ENCODE data around the gene DNPH1.
A peak's percentile ranks its signal among the peaks of the same experiment; 100 is the strongest.

DNPH1 gene

DNA sequence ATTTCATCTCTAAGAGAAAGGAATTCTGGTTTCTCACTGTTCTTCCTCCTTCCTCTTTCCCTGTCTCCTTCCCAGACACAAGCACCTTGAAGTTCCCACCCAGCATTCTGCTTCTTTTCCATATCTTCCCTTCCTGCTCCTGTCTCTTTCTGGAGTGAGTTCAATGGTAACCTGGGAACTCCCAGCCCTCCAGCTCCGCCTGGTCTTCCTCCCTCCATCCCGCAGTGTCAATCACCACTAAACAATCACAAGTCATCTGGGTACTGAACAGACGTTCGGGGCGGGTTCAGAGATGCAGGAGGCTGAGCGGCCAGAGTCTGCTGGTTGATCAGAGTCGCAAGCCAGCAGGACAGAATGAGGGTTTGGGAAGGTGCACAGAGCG lies 21.7 kb upstream of the DNPH1 start:
- no peak overlapping the region for H3K4me3 ChIP-seq (ENCODE audit: low read depth, low read length)
- TF ChIP-seq, protein P1, sequence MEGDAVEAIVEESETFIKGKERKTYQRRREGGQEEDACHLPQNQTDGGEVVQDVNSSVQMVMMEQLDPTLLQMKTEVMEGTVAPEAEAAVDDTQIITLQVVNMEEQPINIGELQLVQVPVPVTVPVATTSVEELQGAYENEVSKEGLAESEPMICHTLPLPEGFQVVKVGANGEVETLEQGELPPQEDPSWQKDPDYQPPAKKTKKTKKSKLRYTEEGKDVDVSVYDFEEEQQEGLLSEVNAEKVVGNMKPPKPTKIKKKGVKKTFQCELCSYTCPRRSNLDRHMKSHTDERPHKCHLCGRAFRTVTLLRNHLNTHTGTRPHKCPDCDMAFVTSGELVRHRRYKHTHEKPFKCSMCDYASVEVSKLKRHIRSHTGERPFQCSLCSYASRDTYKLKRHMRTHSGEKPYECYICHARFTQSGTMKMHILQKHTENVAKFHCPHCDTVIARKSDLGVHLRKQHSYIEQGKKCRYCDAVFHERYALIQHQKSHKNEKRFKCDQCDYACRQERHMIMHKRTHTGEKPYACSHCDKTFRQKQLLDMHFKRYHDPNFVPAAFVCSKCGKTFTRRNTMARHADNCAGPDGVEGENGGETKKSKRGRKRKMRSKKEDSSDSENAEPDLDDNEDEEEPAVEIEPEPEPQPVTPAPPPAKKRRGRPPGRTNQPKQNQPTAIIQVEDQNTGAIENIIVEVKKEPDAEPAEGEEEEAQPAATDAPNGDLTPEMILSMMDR (IDR thresholded peaks at IDR 0.05; ENCODE audit: borderline replicate concordance, insufficient read depth, low read depth, low read length), result no peak

DNA sequence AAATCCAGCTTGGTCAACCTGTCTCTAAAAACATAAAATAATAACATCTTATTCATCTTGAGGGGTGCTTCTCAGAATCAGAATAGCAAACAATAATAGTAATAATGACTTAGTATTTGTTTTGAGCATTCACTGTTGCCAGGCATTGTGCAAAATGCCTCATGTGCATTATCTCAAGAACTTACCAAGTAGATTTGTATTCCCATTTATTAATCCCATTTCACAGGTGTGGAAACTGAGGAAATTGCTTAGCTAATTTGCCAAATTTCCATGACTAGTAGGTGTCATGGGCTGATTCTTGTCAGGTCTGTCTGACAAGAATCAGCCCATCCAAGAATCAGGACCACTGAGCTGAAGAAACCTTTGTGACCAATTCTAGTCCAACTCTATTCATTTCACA lies 19.5 kb upstream of the DNPH1 start:
- TF ChIP-seq, protein P1 (IDR thresholded peaks at IDR 0.05; ENCODE audit: borderline replicate concordance, insufficient read depth, low read depth, low read length), result no peak
- no peak overlapping the region for H3K4me3 ChIP-seq (ENCODE audit: low read depth, low read length)

GRCh38 chr6:43248101-43248500 lies 18.8 kb upstream of the DNPH1 start:
- no peak overlapping the region for H3K4me3 ChIP-seq (ENCODE audit: low read depth, low read length)
- TF ChIP-seq, protein P1 (IDR thresholded peaks at IDR 0.05; ENCODE audit: borderline replicate concordance, insufficient read depth, low read depth, low read length), result no peak

DNA sequence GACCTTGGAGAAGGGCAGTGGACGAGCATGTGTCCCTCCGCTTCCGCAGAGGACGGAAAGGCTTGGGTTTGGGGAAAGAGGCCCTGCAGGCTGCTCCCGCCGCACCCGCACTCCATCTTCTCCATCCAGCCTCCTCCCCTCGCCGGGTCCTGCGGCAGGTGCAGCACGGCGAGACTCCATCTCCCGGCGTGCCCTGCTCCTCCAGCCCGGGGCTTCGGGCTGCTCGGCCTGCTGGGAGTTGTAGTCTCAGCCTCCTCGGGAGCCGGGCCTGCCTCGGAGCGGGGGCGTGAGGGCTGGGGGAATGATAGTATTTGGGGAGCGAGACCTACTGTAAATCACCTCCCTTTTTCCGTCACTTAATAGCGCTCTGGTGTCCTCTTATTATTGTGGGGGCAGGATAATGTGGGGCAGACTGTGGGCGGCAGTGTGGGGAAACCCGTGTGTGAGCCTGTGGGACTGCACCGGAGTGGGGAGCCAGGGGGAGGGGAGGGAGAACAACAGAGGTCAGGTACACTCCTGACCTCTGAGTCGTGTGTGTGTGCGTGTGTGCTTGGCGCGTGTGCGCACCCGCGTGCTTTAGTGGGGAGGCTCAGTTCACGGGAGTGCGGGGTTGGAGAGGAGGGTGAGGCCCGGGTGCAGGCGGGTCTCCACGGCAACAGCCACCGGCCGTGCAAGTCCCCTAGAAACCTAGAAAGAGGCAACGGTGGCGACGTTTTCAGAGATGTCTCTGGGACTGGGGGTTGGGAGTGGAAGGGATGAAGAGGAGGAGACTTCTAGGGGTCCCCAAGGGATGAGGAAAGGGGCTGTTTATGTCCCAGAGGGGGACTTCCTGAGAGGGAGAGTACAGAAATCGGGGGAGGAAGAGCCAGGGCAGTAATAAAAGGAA lies 18.1 kb upstream of the DNPH1 start:
- TF ChIP-seq, protein P1 (IDR thresholded peaks at IDR 0.05; ENCODE audit: borderline replicate concordance, insufficient read depth, low read depth, low read length), result no peak
- peak overlapping the region; percentile 64 for H3K4me3 ChIP-seq (ENCODE audit: low read depth, low read length)

DNA sequence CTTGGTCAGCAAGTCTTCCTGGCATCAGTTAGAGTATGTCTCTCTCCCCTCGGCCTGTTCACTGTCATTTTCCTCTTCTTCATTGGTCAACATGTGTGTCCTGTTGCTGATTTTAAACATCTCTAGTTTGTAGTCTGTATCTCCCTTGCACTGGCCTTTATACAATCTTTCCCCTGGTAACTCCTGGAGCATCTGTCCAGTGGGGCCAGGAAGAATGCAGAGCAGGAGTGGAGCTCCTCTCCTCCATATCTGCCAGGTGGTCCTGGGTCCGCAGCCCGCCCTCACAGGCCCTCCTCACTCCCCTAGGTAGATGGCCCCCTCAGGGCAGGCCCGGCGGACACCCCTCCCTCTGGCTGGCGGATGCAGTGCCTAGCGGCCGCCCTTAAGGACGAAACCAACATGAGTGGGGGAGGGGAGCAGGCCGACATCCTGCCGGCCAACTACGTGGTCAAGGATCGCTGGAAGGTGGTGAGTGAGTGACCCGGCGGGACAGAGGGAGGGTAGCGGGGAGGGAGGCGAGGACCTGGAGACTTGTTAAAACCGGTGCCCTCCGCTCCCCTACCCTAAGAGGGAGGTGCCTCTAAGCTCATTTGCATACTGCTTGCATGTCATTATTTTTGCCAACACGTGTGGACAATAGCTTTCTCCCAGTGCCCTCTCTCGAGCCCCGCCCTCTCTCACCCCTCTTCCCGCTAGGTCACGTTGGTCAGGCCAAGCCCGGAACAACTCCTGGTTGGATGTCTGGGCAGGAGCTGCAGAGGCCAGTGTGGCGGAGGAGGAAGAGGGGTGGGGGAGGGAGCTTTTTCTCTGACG lies 17.2 kb upstream of the DNPH1 start:
- peak overlapping the region; percentile 64 for H3K4me3 ChIP-seq (ENCODE audit: low read depth, low read length)
- TF ChIP-seq, protein P1 (IDR thresholded peaks at IDR 0.05; ENCODE audit: borderline replicate concordance, insufficient read depth, low read depth, low read length), result no peak

- TF ChIP-seq, protein P1 (IDR thresholded peaks at IDR 0.05; ENCODE audit: borderline replicate concordance, insufficient read depth, low read depth, low read length), result no peak
- H3K4me3 ChIP-seq (ENCODE audit: low read depth, low read length), result no peak overlapping the region
Observed at GRCh38 chr6:43243664-43244321, 14.5 kb upstream of the DNPH1 start.

All from GM12875 (cell line).